H9 (cell line): ENCODE data around the gene SCIN. TPM values are rescaled to one million over a fixed set of nuclear protein-coding genes. Genes with fewer than 3 reads are reported as not detected.

ENCODE experiments used
- DNase-seq: peaks from one replicate; pipeline ENCODE4 v3.0.0-alpha.2; 2017
- H2AFZ ChIP-seq: one replicate; pipeline ENCODE4 v1.6.1; 2013; ENCODE audit warnings: mild to moderate bottlenecking, low read length, control low read depth, moderate library complexity
- H2AK5ac ChIP-seq: 2 replicates; pipeline ENCODE4 v1.6.1; 2013; ENCODE audit warnings: low read length, control low read depth, mixed read lengths; ENCODE audit not compliant: insufficient read length
- H2BK120ac ChIP-seq: one replicate; pipeline ENCODE4 v1.6.1; 2013; ENCODE audit warnings: low read depth, mild to moderate bottlenecking, low read length, control low read depth, inconsistent platforms; ENCODE audit not compliant: poor library complexity, severe bottlenecking
- H2BK12ac ChIP-seq: 2 replicates; pipeline ENCODE4 v1.6.1; 2013; ENCODE audit warnings: low read length, control low read depth, mixed read lengths, low read depth; ENCODE audit not compliant: insufficient read length
- H2BK15ac ChIP-seq: 2 replicates; pipeline ENCODE4 v1.6.1; 2013; ENCODE audit warnings: low read depth, low read length, control low read depth
- H2BK20ac ChIP-seq: one replicate; pipeline ENCODE4 v1.6.1; 2013; ENCODE audit warnings: low read depth, mild to moderate bottlenecking, low read length, control low read depth, inconsistent platforms; ENCODE audit not compliant: poor library complexity, severe bottlenecking
- H2BK5ac ChIP-seq: 2 replicates; pipeline ENCODE4 v1.6.1; 2013; ENCODE audit warnings: low read length, control low read depth, mixed read lengths; ENCODE audit not compliant: insufficient read length
- H3K14ac ChIP-seq: 2 replicates; pipeline ENCODE4 v1.6.1; 2013; ENCODE audit warnings: low read length, control low read depth; ENCODE audit not compliant: insufficient read depth
- H3K18ac ChIP-seq: 2 replicates; pipeline ENCODE4 v1.6.1; 2013; ENCODE audit warnings: low read depth, mild to moderate bottlenecking, mixed read lengths, low read length, control low read depth; ENCODE audit not compliant: insufficient read length
- H3K23ac ChIP-seq: 2 replicates; pipeline ENCODE4 v1.6.1; 2013; ENCODE audit warnings: low read length, control low read depth, mixed read lengths, low read depth; ENCODE audit not compliant: insufficient read length
- H3K23me2 ChIP-seq: 2 replicates; pipeline ENCODE4 v1.6.1; 2013; ENCODE audit warnings: low read depth, mild to moderate bottlenecking, mixed read lengths, low read length, control low read depth; ENCODE audit not compliant: insufficient read length, poor library complexity, severe bottlenecking
- H3K27ac ChIP-seq: 2 replicates; pipeline ENCODE4 v1.5.1; 2013; ENCODE audit warnings: low read length, control low read depth, mixed read lengths, low read depth; ENCODE audit not compliant: insufficient read length
- H3K27me3 ChIP-seq: 2 replicates; pipeline ENCODE4 v1.6.1; 2013; ENCODE audit warnings: low read length, control low read depth, inconsistent platforms; ENCODE audit not compliant: insufficient read depth
- H3K4ac ChIP-seq: 2 replicates; pipeline ENCODE4 v1.6.1; 2013; ENCODE audit warnings: low read depth, mild to moderate bottlenecking, control low read depth, inconsistent platforms, low read length, moderate library complexity
- H3K4me1 ChIP-seq: 2 replicates; pipeline ENCODE4 v1.6.1; 2013; ENCODE audit warnings: low read length, control low read depth, inconsistent platforms; ENCODE audit not compliant: insufficient read depth
- H3K4me2 ChIP-seq: 2 replicates; pipeline ENCODE4 v1.6.1; 2013; ENCODE audit warnings: low read length, control low read depth, mixed read lengths; ENCODE audit not compliant: insufficient read length, insufficient read depth
- H3K56ac ChIP-seq: 2 replicates; pipeline ENCODE4 v1.6.1; 2013; ENCODE audit warnings: low read depth, mild to moderate bottlenecking, mixed read lengths, low read length, control low read depth; ENCODE audit not compliant: insufficient read length
- H3K79me1 ChIP-seq: 2 replicates; pipeline ENCODE4 v1.6.1; 2013; ENCODE audit warnings: low read depth, mild to moderate bottlenecking, moderate library complexity, low read length, control low read depth, inconsistent platforms; ENCODE audit not compliant: insufficient read depth, poor library complexity, severe bottlenecking
- H3K79me2 ChIP-seq: 2 replicates; pipeline ENCODE4 v1.6.1; 2013; ENCODE audit warnings: low read length, control low read depth, inconsistent platforms; ENCODE audit not compliant: insufficient read depth
- H3K9ac ChIP-seq: 2 replicates; pipeline ENCODE4 v1.6.1; 2013; ENCODE audit warnings: low read length, control low read depth, mixed read lengths; ENCODE audit not compliant: insufficient read length; ENCODE audit errors: extremely low read depth
- H3K9me3 ChIP-seq: one replicate; pipeline ENCODE4 v1.6.1; 2013; ENCODE audit warnings: low read depth, low read length, inconsistent platforms; ENCODE audit not compliant: control insufficient read depth
- H3T11ph ChIP-seq: one replicate; pipeline ENCODE4 v1.6.1; 2013; ENCODE audit warnings: mild to moderate bottlenecking, low read length, control low read depth, inconsistent platforms
- H4K20me1 ChIP-seq: one replicate; pipeline ENCODE4 v1.6.1; 2013; ENCODE audit not compliant: control insufficient read depth, insufficient read length, insufficient read depth
- H4K5ac ChIP-seq: 2 replicates; pipeline ENCODE4 v1.6.1; 2013; ENCODE audit warnings: low read depth, mild to moderate bottlenecking, mixed read lengths, low read length, control low read depth; ENCODE audit not compliant: insufficient read length
- H4K8ac ChIP-seq: replicated peaks from 2 replicates; pipeline ENCODE4 v1.6.1; 2013; ENCODE audit warnings: low read length, control low read depth, mixed read lengths, low read depth; ENCODE audit not compliant: insufficient read length
- H4K91ac ChIP-seq: 2 replicates; pipeline ENCODE4 v1.6.1; 2013; ENCODE audit warnings: low read depth, mild to moderate bottlenecking, moderate library complexity, mixed read lengths, low read length, control low read depth; ENCODE audit not compliant: insufficient read length
- H3K27ac Mint-ChIP-seq, 3 experiments: 2 replicates in 2 of 3; 3 replicates in 1 of 3; pipeline ENCODE4 v1.8.0; 2020 to 2021; ENCODE audit warnings: mixed read lengths in 3 of 3, mild to moderate bottlenecking in 1 of 3, moderate library complexity in 1 of 3
- H3K27me3 Mint-ChIP-seq: 2 replicates; pipeline ENCODE4 v1.8.0; 2021; ENCODE audit warnings: low read depth, mild to moderate bottlenecking, moderate library complexity, mixed read lengths
- H3K36me3 Mint-ChIP-seq, 3 experiments: 2 replicates in 2 of 3; 3 replicates in 1 of 3; pipeline ENCODE4 v1.8.0; 2020 to 2021; ENCODE audit warnings: low read depth in 3 of 3, mixed read lengths in 3 of 3; ENCODE audit not compliant: insufficient read depth in 1 of 3
- H3K4me1 Mint-ChIP-seq, 2 experiments: 2 replicates each; pipeline ENCODE4 v1.8.0; 2020; ENCODE audit warnings: mixed read lengths in 2 of 2
- H3K4me3 Mint-ChIP-seq, 2 experiments: 2 replicates in 1 of 2; 3 replicates in 1 of 2; pipeline ENCODE4 v1.8.0; 2020 to 2021; ENCODE audit warnings: mild to moderate bottlenecking in 2 of 2, mixed read lengths in 2 of 2, moderate library complexity in 1 of 2
- H3K9me3 Mint-ChIP-seq, 2 experiments: 2 replicates in 1 of 2; 3 replicates in 1 of 2; pipeline ENCODE4 v1.8.0; 2020; ENCODE audit warnings: mild to moderate bottlenecking in 2 of 2, mixed read lengths in 2 of 2, moderate library complexity in 1 of 2
- WGBS: extraction: QIAGEN DNeasy Blood & Tissue Kit; methylation state at CpG from one replicate; pipeline ENCODE4 v1.1.7; 2013; ENCODE audit warnings: missing lambda C conversion rate, low lambda C conversion rate, mixed read lengths; ENCODE audit not compliant: insufficient read length; ENCODE audit errors: extremely low coverage; 5-methylcytosine and 5-hydroxymethylcytosine counted together
- total RNA-seq: library from RNA; stranded (reverse); gene quantifications from 2 replicates; pipeline ENCODE4 v1.2.1, GENCODE V29; 2021
- TF ChIP-seq, protein P1 (sequence below): fragments of 200-600 bp; sonication (generic); conservative IDR thresholded peaks from 3 replicates; pipeline ENCODE4 v1.8.0; 2021; ENCODE audit warnings: antibody characterized with exemption, mild to moderate bottlenecking

Gene SCIN
- total RNA-seq, 1 experiment from 2014 or later = 0.44 TPM

DNA sequence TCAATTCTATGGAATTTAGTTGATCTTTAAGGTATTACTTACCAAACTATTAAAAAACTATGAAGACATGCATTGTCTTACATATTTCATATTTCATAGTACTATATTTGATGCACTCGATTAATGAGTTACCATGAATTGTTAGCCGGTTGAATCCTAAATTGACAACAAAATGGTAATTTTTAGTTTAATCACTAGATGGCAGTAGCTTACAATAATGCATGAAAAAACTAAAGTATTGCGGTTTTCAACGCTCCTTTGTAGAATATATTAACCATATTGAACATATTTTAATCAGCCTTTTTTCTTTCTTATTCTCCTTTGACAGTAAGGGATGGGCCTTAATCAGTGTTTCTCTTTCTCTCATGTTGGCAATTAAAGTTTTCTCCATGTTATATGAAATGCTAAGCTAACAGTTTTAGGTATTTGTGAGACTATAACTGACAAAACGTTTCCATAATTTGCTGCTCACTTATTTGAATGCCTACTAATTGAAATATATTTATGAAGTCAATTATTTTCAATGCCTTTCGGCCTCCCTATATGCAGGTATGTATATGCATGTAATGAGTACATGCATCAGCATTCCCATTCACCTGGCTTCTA is 68.4 kb downstream of the SCIN start:
- Histone ChIP-seq H3K79me1 (no peaks in the 10 kb centered on the region), H2BK20ac (no peak overlapping the region), H3K4me2 (no peak overlapping the region), H3K9me3 (no peaks in the 10 kb centered on the region), H3K4ac (no peak overlapping the region), H3K27me3 (no peaks in the 10 kb centered on the region; the same call in 1 of the 2 replicates), H3K18ac (no peak overlapping the region), H2BK15ac (no peak overlapping the region), H3K79me2 (no peaks in the 10 kb centered on the region), H4K8ac (no peak overlapping the region), H2BK12ac (no peak overlapping the region), H2BK5ac (no peak overlapping the region), H3K23me2 (no peaks in the 10 kb centered on the region), H3T11ph (no peak overlapping the region), H3K4me1 (no peaks in the 10 kb centered on the region), H2AK5ac (no peak overlapping the region), H3K56ac (no peak overlapping the region), H2BK120ac (no peak overlapping the region), H3K9ac (no peak overlapping the region), H4K20me1 (no peaks in the 10 kb centered on the region), H4K5ac (no peak overlapping the region), H3K23ac (no peak overlapping the region), H2AFZ (no peak overlapping the region), H3K14ac (no peak overlapping the region), H4K91ac (no peak overlapping the region), H3K27ac (no peak overlapping the region)
- no peak overlapping the region for H3K27ac Mint-ChIP-seq
- H3K4me1 Mint-ChIP-seq = no peaks in the 10 kb centered on the region
- H3K4me3 Mint-ChIP-seq = no peak overlapping the region
- WGBS = no CpG with 5 or more reads among the region's 6 CpGs
- no peaks in the 10 kb centered on the region for H3K9me3 Mint-ChIP-seq
- TF ChIP-seq, protein P1, sequence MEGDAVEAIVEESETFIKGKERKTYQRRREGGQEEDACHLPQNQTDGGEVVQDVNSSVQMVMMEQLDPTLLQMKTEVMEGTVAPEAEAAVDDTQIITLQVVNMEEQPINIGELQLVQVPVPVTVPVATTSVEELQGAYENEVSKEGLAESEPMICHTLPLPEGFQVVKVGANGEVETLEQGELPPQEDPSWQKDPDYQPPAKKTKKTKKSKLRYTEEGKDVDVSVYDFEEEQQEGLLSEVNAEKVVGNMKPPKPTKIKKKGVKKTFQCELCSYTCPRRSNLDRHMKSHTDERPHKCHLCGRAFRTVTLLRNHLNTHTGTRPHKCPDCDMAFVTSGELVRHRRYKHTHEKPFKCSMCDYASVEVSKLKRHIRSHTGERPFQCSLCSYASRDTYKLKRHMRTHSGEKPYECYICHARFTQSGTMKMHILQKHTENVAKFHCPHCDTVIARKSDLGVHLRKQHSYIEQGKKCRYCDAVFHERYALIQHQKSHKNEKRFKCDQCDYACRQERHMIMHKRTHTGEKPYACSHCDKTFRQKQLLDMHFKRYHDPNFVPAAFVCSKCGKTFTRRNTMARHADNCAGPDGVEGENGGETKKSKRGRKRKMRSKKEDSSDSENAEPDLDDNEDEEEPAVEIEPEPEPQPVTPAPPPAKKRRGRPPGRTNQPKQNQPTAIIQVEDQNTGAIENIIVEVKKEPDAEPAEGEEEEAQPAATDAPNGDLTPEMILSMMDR = peak; percentile 80
- no peaks in the 10 kb centered on the region for H3K27me3 Mint-ChIP-seq
- no peak for DNase-seq
- no peaks in the 10 kb centered on the region for H3K36me3 Mint-ChIP-seq
